ENCODE data around the gene LRRC8A.
"Not testable (repeated sequence)": the region's sequence is repeated elsewhere in the genome, so short reads cannot be mapped to it uniquely, and the experiment has no call there.

The LRRC8A gene

GRCh38 chr9:128858476-128858875 is 23.5 kb upstream of the LRRC8A start:
- in situ Hi-C loops (cut with HindIII; ENCODE audit: low pct_unique_long_range_greater_than_20kb, low sequenced_read_pairs); DNase-seq (ENCODE audit: low read depth in 1 of 2, low spot score in 1 of 2): not testable (repeated sequence)

GRCh38 chr9:128860937-128861336 is 21.0 kb upstream of the LRRC8A start:
- in situ Hi-C loops (cut with HindIII; ENCODE audit: low pct_unique_long_range_greater_than_20kb, low sequenced_read_pairs), result no loop called here
- TF ChIP-seq JUND (IDR thresholded peaks at IDR 0.05; ENCODE audit: low read depth), result no peak
- DNase-seq (ENCODE audit: low read depth in 1 of 2, low spot score in 1 of 2), result no peak

GRCh38 chr9:128861501-128861900 is 20.4 kb upstream of the LRRC8A start:
- in situ Hi-C loops (cut with HindIII; ENCODE audit: low pct_unique_long_range_greater_than_20kb, low sequenced_read_pairs), result no loop called here
- no peak for TF ChIP-seq JUND (IDR thresholded peaks at IDR 0.05; ENCODE audit: low read depth)
- no peak for DNase-seq (ENCODE audit: low read depth in 1 of 2, low spot score in 1 of 2)

- no peak for TF ChIP-seq JUND (IDR thresholded peaks at IDR 0.05; ENCODE audit: low read depth)
- in situ Hi-C loops (cut with HindIII; ENCODE audit: low pct_unique_long_range_greater_than_20kb, low sequenced_read_pairs), result no loop called here
- no peak for DNase-seq (ENCODE audit: low read depth in 1 of 2, low spot score in 1 of 2)
These were observed 19.5 kb upstream of the LRRC8A start for GRCh38 chr9:128862401-128862851.

- no peak for TF ChIP-seq JUND (IDR thresholded peaks at IDR 0.05; ENCODE audit: low read depth)
- in situ Hi-C loops (cut with HindIII; ENCODE audit: low pct_unique_long_range_greater_than_20kb, low sequenced_read_pairs), result no loop called here
These were observed 18.3 kb upstream of the LRRC8A start for GRCh38 chr9:128863647-128864046.

GRCh38 chr9:128870128-128870940 is 11.6 kb upstream of the LRRC8A start:
- DNase-seq (ENCODE audit: low read depth in 1 of 2, low spot score in 1 of 2), result no peak
- in situ Hi-C loops (cut with HindIII; ENCODE audit: low pct_unique_long_range_greater_than_20kb, low sequenced_read_pairs), result no loop called here

More at GRCh38 chr9:128863647-128864046, 18.3 kb upstream of the LRRC8A start:
- DNase-seq (ENCODE audit: low read depth in 1 of 2, low spot score in 1 of 2), result peak in 1 of 2 experiments; percentile 80

GRCh38 chr9:128870941-128871265 is 11.0 kb upstream of the LRRC8A start:
- in situ Hi-C loops (cut with HindIII; ENCODE audit: low pct_unique_long_range_greater_than_20kb, low sequenced_read_pairs); DNase-seq (ENCODE audit: low read depth in 1 of 2, low spot score in 1 of 2): not testable (repeated sequence)

More at GRCh38 chr9:128870128-128870940, 11.6 kb upstream of the LRRC8A start:
- TF ChIP-seq JUND (IDR thresholded peaks at IDR 0.05; ENCODE audit: low read depth), result no peak

GRCh38 chr9:128877852-128878251 is 4.1 kb upstream of the LRRC8A start:
- in situ Hi-C loops (cut with HindIII; ENCODE audit: low pct_unique_long_range_greater_than_20kb, low sequenced_read_pairs), result no loop called here
- no peak for DNase-seq (ENCODE audit: low read depth in 1 of 2, low spot score in 1 of 2)
- no peak for TF ChIP-seq JUND (IDR thresholded peaks at IDR 0.05; ENCODE audit: low read depth)

GRCh38 chr9:128882677-128883603 is 1.0 kb downstream of the LRRC8A start:
- no peak for DNase-seq (ENCODE audit: low read depth in 1 of 2, low spot score in 1 of 2)
- in situ Hi-C loops (cut with HindIII; ENCODE audit: low pct_unique_long_range_greater_than_20kb, low sequenced_read_pairs), result no loop called here
- TF ChIP-seq JUND (IDR thresholded peaks at IDR 0.05; ENCODE audit: low read depth), result no peak

GRCh38 chr9:128884164-128884563 is 2.2 kb downstream of the LRRC8A start:
- no peak for TF ChIP-seq JUND (IDR thresholded peaks at IDR 0.05; ENCODE audit: low read depth)
- in situ Hi-C loops (cut with HindIII; ENCODE audit: low pct_unique_long_range_greater_than_20kb, low sequenced_read_pairs), result no loop called here
- no peak for DNase-seq (ENCODE audit: low read depth in 1 of 2, low spot score in 1 of 2)

GRCh38 chr9:128885376-128885775 is 3.4 kb downstream of the LRRC8A start:
- in situ Hi-C loops (cut with HindIII; ENCODE audit: low pct_unique_long_range_greater_than_20kb, low sequenced_read_pairs), result no loop called here
- TF ChIP-seq JUND (IDR thresholded peaks at IDR 0.05; ENCODE audit: low read depth), result no peak
- no peak for DNase-seq (ENCODE audit: low read depth in 1 of 2, low spot score in 1 of 2)

GRCh38 chr9:128885798-128886197 is 3.9 kb downstream of the LRRC8A start:
- no peak for TF ChIP-seq JUND (IDR thresholded peaks at IDR 0.05; ENCODE audit: low read depth)
- in situ Hi-C loops (cut with HindIII; ENCODE audit: low pct_unique_long_range_greater_than_20kb, low sequenced_read_pairs), result no loop called here
- no peak for DNase-seq (ENCODE audit: low read depth in 1 of 2, low spot score in 1 of 2)

Measured in T47D (cell line).